ENCODE measurements around the gene MRPS24.

MRPS24 gene

DNA sequence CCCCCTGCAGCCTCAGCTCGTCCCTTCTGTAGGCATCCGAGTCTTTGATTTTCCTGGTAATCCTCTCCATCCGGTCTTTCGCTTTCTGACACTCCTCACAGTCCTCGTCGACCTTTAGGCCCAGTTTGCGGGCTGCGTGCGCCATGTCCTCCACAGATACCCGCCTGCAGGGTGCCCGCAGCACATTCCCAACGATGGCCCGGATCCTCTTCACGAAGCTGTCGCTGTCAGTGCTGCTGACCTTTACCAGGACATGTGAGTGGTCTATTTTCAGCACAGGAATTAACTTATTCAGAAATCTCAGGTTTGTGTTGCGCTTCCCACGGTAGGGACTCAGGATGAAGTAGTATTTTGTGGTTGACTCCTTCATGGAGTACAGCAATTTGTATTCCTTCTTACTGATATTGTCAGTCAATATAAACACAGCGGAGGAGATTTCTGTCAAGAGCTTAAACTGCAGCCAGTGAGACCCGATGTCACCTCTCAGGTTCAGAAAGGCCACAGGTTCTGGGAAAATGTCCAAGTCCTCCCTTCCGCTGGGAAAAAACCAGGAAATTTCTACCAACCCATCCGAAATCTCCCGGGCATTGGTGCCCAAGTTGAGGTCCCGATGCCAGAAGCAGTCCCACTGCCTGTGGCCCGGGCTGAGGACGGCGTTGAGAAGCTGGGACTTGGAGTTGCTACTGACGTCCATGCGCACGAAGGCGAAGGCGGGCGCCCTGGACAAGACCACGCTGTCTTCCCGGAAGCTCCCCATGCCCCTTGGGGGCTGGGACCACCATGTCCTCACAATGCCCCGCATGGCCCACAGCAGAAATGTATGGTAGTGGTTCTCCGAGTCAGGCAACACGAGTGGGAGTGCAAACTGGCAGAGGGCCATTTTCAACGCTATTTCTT is 8.9 kb upstream of the MRPS24 start:
- DNase-seq (ENCODE audit: low read depth) = no peak

DNA sequence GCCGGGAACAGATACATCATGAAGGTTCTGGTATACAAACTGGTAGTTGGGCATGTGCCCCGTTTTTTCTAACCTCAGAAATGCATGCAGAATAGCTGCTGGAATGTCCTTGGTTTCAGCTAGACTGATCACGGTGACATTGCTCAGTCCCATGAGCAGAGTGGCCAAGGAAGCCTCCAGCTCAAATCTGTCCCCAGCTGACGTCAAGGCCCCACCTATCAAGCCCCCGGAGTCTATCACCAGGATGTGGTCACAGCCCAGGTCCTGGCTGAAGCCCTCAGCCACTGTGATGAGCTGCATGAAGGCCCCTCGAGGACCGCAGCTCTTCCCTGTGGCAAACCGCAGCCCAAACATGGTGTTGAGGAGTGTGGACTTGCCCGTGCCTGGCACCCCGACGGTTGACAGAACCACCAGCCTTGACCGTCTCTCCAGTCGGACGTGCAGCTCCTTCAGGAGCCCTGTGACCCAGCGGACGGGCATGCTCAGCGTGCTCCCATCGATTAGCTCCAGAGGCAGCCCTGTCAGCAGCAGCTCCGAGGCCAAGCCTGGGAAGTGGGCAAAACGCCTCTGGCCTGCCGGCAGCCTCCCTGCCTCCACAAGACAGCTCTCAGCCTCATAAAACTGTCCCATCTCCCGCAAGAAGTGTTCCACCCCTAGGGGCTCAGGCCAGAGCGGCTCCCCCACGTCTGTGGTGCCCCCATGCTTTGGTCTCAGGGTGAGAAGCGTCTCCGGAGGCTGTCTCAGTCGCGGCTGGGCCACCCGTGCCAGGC is 7.8 kb upstream of the MRPS24 start:
- peak; percentile 4 for DNase-seq (ENCODE audit: low read depth)

DNA sequence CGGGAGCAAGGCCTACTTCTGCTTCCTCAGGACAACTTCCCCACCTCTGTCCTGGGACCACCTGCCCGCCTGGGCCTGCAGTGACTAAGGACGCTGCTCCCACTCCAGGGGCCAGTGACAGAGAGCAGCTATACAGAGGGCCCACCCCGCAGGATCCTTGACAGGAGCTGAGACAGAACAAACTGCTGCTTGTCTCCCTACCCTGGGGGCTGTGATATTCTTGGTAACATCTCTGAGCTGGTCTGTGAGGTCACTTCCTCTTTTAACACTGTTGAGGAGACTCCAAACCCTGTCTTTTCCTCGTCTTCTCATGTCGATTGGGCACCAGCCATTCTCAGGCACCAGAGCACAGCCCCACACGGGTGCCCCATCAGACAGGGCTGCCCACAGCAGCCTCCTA is 6.9 kb upstream of the MRPS24 start:
- DNase-seq (ENCODE audit: low read depth) = no peak

- DNase-seq (ENCODE audit: low read depth) = peak; percentile 93
Measured at GRCh38 chr7:43873300-43873699, 4.0 kb upstream of the MRPS24 start.

GRCh38 chr7:43872406-43873110 is 3.2 kb upstream of the MRPS24 start:
- DNase-seq (ENCODE audit: low read depth) = peak; percentile 91

GRCh38 chr7:43871064-43871463 is 1.7 kb upstream of the MRPS24 start:
- peak; percentile 5 for DNase-seq (ENCODE audit: low read depth)

- peak; percentile 31 for DNase-seq (ENCODE audit: low read depth)
Measured at GRCh38 chr7:43870316-43870715, 999 bp upstream of the MRPS24 start.

- DNase-seq (ENCODE audit: low read depth) = peak; percentile 98
Measured at GRCh38 chr7:43869867-43870240, 537 bp upstream of the MRPS24 start.

DNA sequence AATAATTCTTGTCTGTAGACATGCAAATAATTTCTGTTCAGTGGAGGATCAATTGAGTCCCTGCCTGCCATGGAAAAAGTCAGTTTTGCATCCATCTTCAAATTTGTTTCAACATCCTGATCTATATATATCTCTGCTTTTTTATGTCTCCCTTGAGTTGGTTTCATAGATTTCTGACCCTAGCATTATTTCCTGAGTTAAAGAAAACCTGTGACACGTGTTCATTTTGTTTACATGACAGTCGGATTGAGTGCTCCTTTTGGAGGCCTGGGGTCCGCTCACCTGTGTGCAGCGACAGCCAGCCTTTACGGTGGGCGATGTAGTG is 674 bp downstream of the MRPS24 start:
- no peak for DNase-seq (ENCODE audit: low read depth)

- DNase-seq (ENCODE audit: low read depth) = no peak
Measured at GRCh38 chr7:43868181-43868580, 1.1 kb downstream of the MRPS24 start.

DNA sequence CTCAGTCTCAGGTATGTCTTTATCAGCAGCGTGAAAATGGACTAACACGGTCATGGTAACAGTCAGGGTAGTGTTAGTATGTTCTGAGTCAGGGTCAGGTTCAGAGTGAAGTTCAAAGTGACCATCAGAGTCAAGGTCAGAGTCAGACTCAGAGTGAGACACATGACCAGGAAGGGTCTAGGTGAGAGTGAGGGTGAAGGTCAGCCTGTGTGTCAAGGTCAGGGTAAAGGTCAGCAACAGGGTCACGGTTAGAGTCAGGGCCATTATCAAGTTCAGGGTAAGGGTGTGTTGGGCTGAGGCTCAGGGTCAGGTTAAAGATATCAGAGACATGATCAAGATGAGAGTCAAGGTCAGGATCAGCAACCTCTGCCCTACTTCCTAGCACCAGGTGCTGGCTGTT is 4.0 kb downstream of the MRPS24 start:
- DNase-seq (ENCODE audit: low read depth) = no peak

- no peak for DNase-seq (ENCODE audit: low read depth)
Measured at GRCh38 chr7:43864126-43864525, 5.2 kb downstream of the MRPS24 start.

DNA sequence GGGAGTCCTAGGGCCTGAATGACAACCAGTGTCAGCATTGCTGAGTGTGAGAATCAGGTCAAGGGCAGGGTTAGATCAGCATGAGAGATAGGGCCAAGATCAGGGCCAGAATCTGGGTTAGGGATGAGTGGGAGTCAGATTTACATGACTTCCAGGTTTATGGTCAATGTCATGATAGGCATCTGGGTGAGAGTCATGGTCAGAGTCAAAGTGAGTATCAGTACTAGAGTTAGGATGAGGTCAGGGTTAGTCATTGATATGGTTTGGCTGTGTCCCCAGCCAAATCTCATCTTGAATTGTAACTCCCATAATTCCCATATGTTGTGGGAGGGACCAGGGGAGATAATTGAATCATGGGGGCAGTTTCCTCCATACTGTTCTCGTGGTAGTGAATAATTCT is 12.3 kb downstream of the MRPS24 start:
- DNase-seq (ENCODE audit: low read depth) = peak; percentile 54

GRCh38 chr7:43856316-43856715 is 13.0 kb downstream of the MRPS24 start:
- no peak for DNase-seq (ENCODE audit: low read depth)

- DNase-seq (ENCODE audit: low read depth) = no peak
Measured at GRCh38 chr7:43855176-43855575, 14.1 kb downstream of the MRPS24 start.

DNA sequence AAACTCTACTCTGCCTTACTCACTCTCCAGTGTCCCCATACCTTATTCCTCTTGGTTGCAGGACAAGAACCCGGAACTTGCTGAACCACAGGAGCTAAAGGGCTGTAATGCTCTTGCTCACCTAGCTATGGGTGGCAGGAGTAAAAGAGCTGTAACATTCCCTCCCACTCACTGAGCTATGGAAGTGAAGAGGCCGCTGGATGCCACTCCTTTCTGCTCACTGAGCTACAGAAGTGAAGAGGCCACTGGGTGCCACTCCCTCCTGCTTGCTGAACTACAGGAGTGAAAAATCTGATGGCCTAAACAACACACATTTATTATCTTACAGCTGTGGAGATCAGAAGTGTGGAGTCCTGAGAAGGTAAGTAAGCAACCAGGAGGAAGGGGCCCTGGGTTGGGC is 17.5 kb downstream of the MRPS24 start:
- no peak for DNase-seq (ENCODE audit: low read depth)

DNA sequence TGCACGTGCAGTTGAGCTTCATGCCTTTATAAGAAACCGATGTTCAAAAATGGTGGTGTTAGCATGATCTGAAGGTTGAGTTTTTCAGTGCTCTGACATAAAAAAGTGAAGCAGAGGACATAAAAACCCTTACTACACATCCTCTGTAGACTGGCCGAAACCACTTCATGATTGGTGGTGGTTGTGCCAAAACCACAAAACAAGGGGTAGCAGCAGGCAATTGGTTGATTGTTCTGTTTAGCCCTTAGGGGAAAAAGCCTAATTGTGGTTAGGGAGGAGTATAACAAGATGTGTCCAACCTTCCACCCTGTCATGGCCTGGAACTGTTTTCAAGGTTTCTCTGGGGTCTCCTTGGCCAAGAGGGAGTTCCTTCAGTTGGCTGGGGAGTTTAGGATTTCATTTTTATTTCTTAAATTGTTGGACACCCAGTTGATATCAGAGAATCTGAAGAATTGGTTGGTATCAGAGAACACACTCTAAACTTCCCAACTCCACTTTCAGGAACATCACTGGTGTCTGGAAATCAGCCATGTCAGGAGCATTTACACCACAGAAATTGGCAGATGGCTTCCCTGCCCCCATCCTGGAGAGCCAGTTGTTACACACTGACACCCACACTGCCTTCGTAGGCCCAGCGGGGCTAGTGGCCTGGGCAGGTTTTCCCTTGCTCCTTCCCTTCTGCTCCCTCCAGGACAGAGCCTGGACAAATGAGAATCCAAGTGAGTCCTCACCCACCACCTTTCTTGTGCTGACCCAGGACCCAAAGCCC is 18.8 kb downstream of the MRPS24 start:
- peak; percentile 55 for DNase-seq (ENCODE audit: low read depth)

- no peak for DNase-seq (ENCODE audit: low read depth)
Measured at GRCh38 chr7:43849047-43849446, 20.3 kb downstream of the MRPS24 start.

- peak; percentile 50 for DNase-seq (ENCODE audit: low read depth)
Measured at GRCh38 chr7:43847496-43847895, 21.8 kb downstream of the MRPS24 start.

- DNase-seq (ENCODE audit: low read depth) = no peak
Measured at GRCh38 chr7:43844662-43845061, 24.7 kb downstream of the MRPS24 start.

DNA sequence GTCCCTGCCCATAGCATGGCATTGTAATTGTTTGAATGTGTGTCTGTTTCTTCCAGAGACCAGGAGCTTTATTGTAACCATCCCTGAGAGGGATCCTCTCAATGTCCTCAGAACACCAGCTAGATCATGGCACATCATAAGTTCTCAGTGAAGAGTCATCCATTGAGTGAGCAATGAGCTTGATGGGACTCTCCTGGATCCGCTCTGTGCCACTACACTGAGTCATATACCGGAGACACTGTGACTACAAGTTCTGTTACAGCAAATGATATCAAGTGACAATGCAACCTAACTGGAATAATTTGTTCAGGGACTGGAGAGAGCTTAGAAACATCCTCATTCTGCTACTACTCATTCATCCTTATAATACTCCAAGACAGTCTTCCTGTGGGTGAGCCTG is 25.1 kb downstream of the MRPS24 start:
- peak; percentile 16 for DNase-seq (ENCODE audit: low read depth)

DNA sequence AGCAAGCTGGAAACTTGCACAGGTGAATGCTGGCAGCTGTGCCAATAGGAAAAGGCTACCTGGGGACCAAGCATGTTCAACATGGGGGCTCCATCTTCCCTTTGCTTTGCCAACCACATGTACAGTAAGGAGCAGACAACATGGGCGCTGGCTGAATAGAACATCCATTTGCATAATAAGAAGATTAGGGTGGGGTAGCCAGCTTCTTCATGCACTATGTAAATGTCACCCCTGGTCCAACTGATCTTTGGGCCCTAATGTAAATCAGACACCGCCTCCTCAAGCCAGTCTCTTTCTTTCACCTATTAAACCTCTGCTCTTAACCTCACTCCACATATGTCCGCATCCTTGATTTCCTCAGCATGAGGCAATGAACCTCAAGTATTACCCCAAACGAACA is 26.0 kb downstream of the MRPS24 start:
- no peak for DNase-seq (ENCODE audit: low read depth)

Measured in EH (cell line).